Measurements from ENCODE around the gene EML2. TPM values are rescaled to one million over a fixed set of nuclear protein-coding genes. Genes with fewer than 3 reads are reported as not detected.

The EML2 gene
- total and polyA plus RNA-seq, 2 of the 8 experiments (the other 6 are each of a cell fraction or from before 2014, with no cell fraction given), result 28.8 to 29.4 TPM

GRCh38 chr19:45660636-45661035 lies 21.4 kb upstream of the EML2 start:
- no peak for FAIRE-seq
- H3K56ac ChIP-seq (replicated peaks; ENCODE audit: insufficient read length, low read depth, low read length), result no peak overlapping the region
- WGBS, 2 experiments (ENCODE audit: extremely low coverage in 1 of 2, insufficient coverage in 1 of 2, insufficient read length in 1 of 2, insufficient replicate concordance in 2 of 2, low coverage in 1 of 2, low lambda C conversion rate in 2 of 2, missing lambda C conversion rate in 1 of 2), result 80% methylated on average over 8 of the region's 8 CpGs; no CpG with 5 or more reads in 1 of the 2 experiments
- TF ChIP-seq CBX8 (IDR thresholded peaks at IDR 0.05; ENCODE audit: borderline replicate concordance, low read depth, low read length) (no peak), MAX (IDR thresholded peaks at IDR 0.05) (no peak), TBP (IDR thresholded peaks at IDR 0.05; ENCODE audit: low read depth, low read length) (no peak), JUND (IDR thresholded peaks at IDR 0.05; ENCODE audit: low read length) (no peak), POLR2A (IDR thresholded peaks at IDR 0.05; ENCODE audit: control extremely low read depth in 1 of 2, low read depth in 2 of 2, low read length in 2 of 2) (no peak), CHD2 (IDR thresholded peaks at IDR 0.05; ENCODE audit: low read length) (no peak), EZH2 (IDR thresholded peaks at IDR 0.05; ENCODE audit: low read depth, low read length, severe bottlenecking) (no peak)

More at GRCh38 chr19:45660636-45661035, 21.4 kb upstream of the EML2 start:
- Histone ChIP-seq H2AFZ (ENCODE audit: low read length) (peak overlapping the region; percentile 11), H3K9ac (replicated peaks in 1 of 4; ENCODE audit: extremely low read depth in 1 of 4, low read depth in 3 of 4, low read length in 3 of 4) (no peak overlapping the region), H4K5ac (ENCODE audit: insufficient read length, low read depth, low read length) (no peak overlapping the region), H3K79me2 (ENCODE audit: control insufficient read depth in 1 of 2, insufficient read depth in 2 of 2, low read length in 2 of 2) (no peaks in the 10 kb centered on the region), H2BK5ac (ENCODE audit: low read depth, low read length) (no peak overlapping the region), H4K91ac (replicated peaks; ENCODE audit: insufficient read length, low read length) (peak overlapping the region; percentile 65), H3K23ac (ENCODE audit: insufficient read length) (no peak overlapping the region), H2BK20ac (ENCODE audit: low read length) (no peak overlapping the region), H3K79me1 (ENCODE audit: low read depth, low read length) (no peaks in the 10 kb centered on the region), H2AK5ac (ENCODE audit: low read depth, low read length) (no peak overlapping the region), H3K4me1 (replicated peaks in 1 of 4; ENCODE audit: control insufficient read depth in 3 of 4, insufficient read depth in 4 of 4, low read length in 3 of 4) (peaks cover 0 to 4% (median 2%) of the 10 kb centered on the region in 4 experiments; a peak in 2 of 7 replicates), H2BK12ac (ENCODE audit: low read depth, low read length) (no peak overlapping the region), H3K27me3 (replicated peaks in 1 of 4; ENCODE audit: control insufficient read depth in 3 of 4, extremely low read depth in 1 of 4, insufficient read depth in 3 of 4, low read length in 3 of 4) (no peaks in the 10 kb centered on the region), H2BK15ac (ENCODE audit: low read length) (no peak overlapping the region), H3K36me3 (ENCODE audit: control insufficient read depth in 2 of 4, insufficient read depth in 4 of 4, low read length in 3 of 4) (no peaks in the 10 kb centered on the region), H3K18ac (ENCODE audit: extremely low read depth, low read length) (no peak overlapping the region), H2BK120ac (replicated peaks; ENCODE audit: low read depth, low read length) (no peak overlapping the region), H4K8ac (ENCODE audit: extremely low read depth, insufficient read depth, low read length) (no peak overlapping the region), H3K23me2 (ENCODE audit: low read depth, low read length) (no peaks in the 10 kb centered on the region; the same call in 1 of the 2 replicates), H3K27ac (ENCODE audit: low read depth, low read length) (no peak overlapping the region), H3K4ac (replicated peaks; ENCODE audit: insufficient read length, low read depth, low read length) (peak overlapping the region; percentile 53), H3K4me2 (ENCODE audit: insufficient read depth in 1 of 2, low read depth in 2 of 2, low read length in 2 of 2) (no peak overlapping the region), H3K9me3 (ENCODE audit: insufficient read depth in 2 of 2, low read depth in 1 of 2, low read length in 1 of 2) (no peaks in the 10 kb centered on the region), H3K4me3 (ENCODE audit: extremely low read depth in 1 of 4, insufficient read depth in 2 of 4, low read depth in 3 of 4, low read length in 4 of 4) (no peak overlapping the region), H3K14ac (ENCODE audit: insufficient read length) (no peak overlapping the region), H4K20me1 (replicated peaks in 1 of 2; ENCODE audit: control insufficient read depth in 1 of 2, insufficient read depth in 2 of 2, low read length in 2 of 2) (peaks cover 0 to 2% of the 10 kb centered on the region in 2 experiments)
- ChIA-PET POLR2A (ENCODE audit: partially characterized antibody) (interaction anchor here (1.1 kb wide), 1 partner anchor 362 kb away, joined by 3 read pairs; the partner anchor contains the start of gene PGLYRP1), CTCF (ENCODE audit: partially characterized antibody) (interaction anchor here (1.7 to 4.1 kb wide), 2 partner anchors 17 to 107 kb away, joined by 5 to 14 read pairs; no protein-coding TSS in a partner anchor)
- no peak for DNase-seq (ENCODE audit: low read depth in 1 of 2, low spot score in 2 of 2)

Measured in H1 (cell line).